Measurements from ENCODE around the gene FARS2.

DNA sequence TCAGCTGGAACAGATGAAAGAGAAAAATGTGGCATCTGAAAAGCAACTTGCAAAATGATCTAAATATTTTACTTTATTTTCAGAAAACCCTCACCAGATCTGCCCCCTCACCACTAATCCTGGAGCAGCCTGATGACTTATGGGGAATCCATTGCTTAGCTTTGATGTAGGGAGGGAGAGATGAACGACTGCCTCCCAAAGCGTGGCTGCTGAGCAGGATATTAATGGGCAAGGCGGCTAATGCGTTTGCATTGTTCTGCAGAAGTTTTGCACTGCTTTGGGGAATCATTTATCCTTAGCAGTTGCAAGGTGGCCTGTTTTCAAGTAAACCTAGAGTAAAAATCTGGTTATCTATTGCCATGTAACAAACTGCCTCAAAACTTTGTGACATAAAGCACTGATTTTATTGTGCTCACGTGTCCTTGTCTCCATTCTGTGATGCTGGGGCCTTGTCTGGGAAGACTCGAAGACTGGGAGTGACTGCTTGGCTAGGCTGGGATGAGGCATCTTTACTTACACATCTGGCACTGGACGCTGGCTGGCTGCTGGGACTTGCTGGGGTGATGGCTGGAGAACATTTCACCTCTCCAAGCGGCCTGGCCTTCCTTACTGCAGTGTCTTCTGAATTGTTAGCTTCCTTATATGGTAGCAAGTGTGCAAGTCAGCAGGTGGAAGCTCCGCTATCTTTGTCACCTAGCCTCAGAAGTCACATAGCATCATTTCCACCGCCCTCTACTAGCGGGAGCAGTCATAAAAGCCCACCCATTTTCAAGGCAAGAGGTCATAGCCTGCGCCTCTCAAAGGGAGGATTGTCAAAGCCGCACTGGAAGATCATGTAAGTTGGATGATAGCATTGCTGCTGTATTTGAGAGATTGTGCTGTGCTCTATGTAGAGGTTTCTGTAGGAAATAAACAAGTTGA lies 432.2 kb downstream of the FARS2 start:
- no peak for TF ChIP-seq CTCF (conservative IDR thresholded peaks at IDR 0.05; ENCODE audit: low read length)
- TF ChIP-seq EZH2phosphoT487 (IDR thresholded peaks at IDR 0.05; ENCODE audit: borderline replicate concordance, low read depth, low read length): no peak
